Panc1 (cell line): Measurements from ENCODE around the gene MTFR2.

Source experiments
- CTCF ChIP-seq: fragments of 450-650 bp; IDR thresholded peaks from 2 replicates; pipeline ENCODE4 v1.5.1; 2017; ENCODE audit warnings: mild to moderate bottlenecking
- SIN3A ChIP-seq: IDR thresholded peaks from 2 replicates; pipeline ENCODE4 v1.6.1; 2012; ENCODE audit warnings: low read depth, mild to moderate bottlenecking, low read length, moderate library complexity, borderline replicate concordance; ENCODE audit not compliant: insufficient read depth

GRCh38 chr6:136262940-136263339, 12.8 kb upstream of the MTFR2 start:
- TF ChIP-seq CTCF (no peak), SIN3A (no peak)
